Panc1 (cell line): Measurements from ENCODE around the gene CDK5RAP2. TPM values are rescaled to one million over a fixed set of nuclear protein-coding genes. Genes with fewer than 3 reads are reported as not detected.

Experiments
- ATAC-seq: fragments of 200-7000 bp; cut with Tn5 transposase; 2 replicates; pipeline ENCODE4 v1.9.1; 2020; ENCODE audit warnings: mild to moderate bottlenecking, moderate library complexity
- BruUV-seq: library from RNA; stranded (reverse); fragments of 400-500 nt; replicated peaks from 2 replicates; lab custom pipeline; 2021; lab: Mats Ljungman, UMichigan
- CTCF ChIA-PET: fragments of 300-600 bp; sonication (Branson Sonifier 250); formaldehyde crosslinking; loops from one replicate; lab custom pipeline; 2022; ENCODE audit warnings: antibody characterized with exemption; lab: Charles Lee
- POLR2A ChIA-PET: fragments of 300-600 bp; sonication (Branson Sonifier 250); formaldehyde crosslinking; loops from one replicate; lab custom pipeline; 2022; ENCODE audit warnings: antibody characterized with exemption; lab: Charles Lee
- DNase-seq: peaks from one replicate; pipeline ENCODE4 v3.0.0-alpha.2; 2010; ENCODE audit warnings: low read depth, low spot score
- H3K27ac ChIP-seq: 2 replicates; pipeline ENCODE4 v1.5.1; 2011; ENCODE audit warnings: mild to moderate bottlenecking, low read length, inconsistent platforms
- H3K27me3 ChIP-seq: fragments of 200-500 bp; sonication (Bioruptor generic); 2 replicates; pipeline ENCODE4 v1.6.0; 2014; ENCODE audit warnings: low read length, inconsistent platforms; ENCODE audit not compliant: control insufficient read depth, insufficient read depth
- H3K36me3 ChIP-seq: fragments of 200-500 bp; sonication (Bioruptor generic); 2 replicates; pipeline ENCODE4 v1.5.1; 2014; ENCODE audit warnings: inconsistent platforms, mild to moderate bottlenecking, low read length, moderate library complexity; ENCODE audit not compliant: control insufficient read depth, insufficient read depth
- H3K4me1 ChIP-seq: 2 replicates; pipeline ENCODE4 v1.5.1; 2011; ENCODE audit warnings: inconsistent platforms, mild to moderate bottlenecking, low read length, moderate library complexity; ENCODE audit not compliant: control insufficient read depth, insufficient read depth
- H3K4me3 ChIP-seq, 2 experiments: 2 replicates each; pipeline ENCODE4 v1.5.1; 2011 to 2012; ENCODE audit warnings: low read depth in 2 of 2, low read length in 2 of 2, mild to moderate bottlenecking in 2 of 2, inconsistent platforms in 1 of 2, moderate library complexity in 1 of 2
- H3K9me3 ChIP-seq: fragments of 200-500 bp; sonication (Bioruptor generic); 2 replicates; pipeline ENCODE4 v1.5.1; 2014; ENCODE audit warnings: low read depth, mild to moderate bottlenecking, inconsistent platforms, low read length, moderate library complexity; ENCODE audit not compliant: control insufficient read depth, insufficient read depth
- CTCF ChIP-seq: fragments of 450-650 bp; IDR thresholded peaks from 2 replicates; pipeline ENCODE4 v1.5.1; 2017; ENCODE audit warnings: mild to moderate bottlenecking
- POLR2AphosphoS5 ChIP-seq: IDR thresholded peaks from 2 replicates; pipeline ENCODE4 v1.6.1; 2012; ENCODE audit warnings: mild to moderate bottlenecking, low read depth, low read length, moderate library complexity
- REST ChIP-seq, 2 experiments: IDR thresholded peaks; 2 replicates each; pipeline ENCODE4 v1.6.1; 2011 to 2012; ENCODE audit warnings: low read depth in 2 of 2, control low read depth in 1 of 2, low read length in 1 of 2, mild to moderate bottlenecking in 1 of 2, moderate library complexity in 1 of 2; ENCODE audit not compliant: insufficient read depth in 1 of 2
- SIN3A ChIP-seq: IDR thresholded peaks from 2 replicates; pipeline ENCODE4 v1.6.1; 2012; ENCODE audit warnings: low read depth, mild to moderate bottlenecking, low read length, moderate library complexity, borderline replicate concordance; ENCODE audit not compliant: insufficient read depth
- TCF7L2 ChIP-seq: IDR thresholded peaks from 2 replicates; pipeline ENCODE4 v1.6.1; 2011; ENCODE audit warnings: mild to moderate bottlenecking, low read depth, low read length, inconsistent platforms
- in situ Hi-C: cut with HindIII; loops from 2 replicates; pipeline ENCODE4 v1.10.0; 2016; ENCODE audit warnings: low sequenced_read_pairs, low pct_unique_long_range_greater_than_20kb
- intact Hi-C: fragments of 100-400 bp; cut with micrococcal nuclease; formaldehyde crosslinking; loops from one replicate; pipeline ENCODE4 v1.10.0; 2022; ENCODE audit not compliant: unreplicated experiment
- total RNA-seq: library from RNA; stranded (reverse); gene quantifications from one replicate; pipeline ENCODE4 v1.2.1, GENCODE V29; 2021; ENCODE audit not compliant: unreplicated experiment

Gene CDK5RAP2
- total RNA-seq, 1 experiment from 2014 or later, result 47.7 TPM

- DNase-seq (no peak), ATAC-seq (no peak)
- intact Hi-C loops, result no loop called here
- Histone ChIP-seq H3K4me3 (no peak overlapping the region), H3K4me1 (no peaks in the 10 kb centered on the region), H3K9me3 (no peaks in the 10 kb centered on the region), H3K36me3 (peaks cover 8% of the 10 kb centered on the region), H3K27ac (no peak overlapping the region), H3K27me3 (no peaks in the 10 kb centered on the region)
- in situ Hi-C loops, result no loop called here
- ChIA-PET CTCF (no interaction called here), POLR2A (no interaction called here)
- no TSS peak for BruUV-seq
- TF ChIP-seq CTCF, result no peak
Measured at GRCh38 chr9:120541921-120542320, 38.0 kb downstream of the CDK5RAP2 start.

- no peaks in the 10 kb centered on the region for H3K9me3 ChIP-seq
- H3K36me3 ChIP-seq, result peaks cover 8% of the 10 kb centered on the region
- DNase-seq, result no peak
- no peak for TF ChIP-seq POLR2AphosphoS5
- TF ChIP-seq SIN3A, result no peak
- TF ChIP-seq TCF7L2, result no peak
- TF ChIP-seq REST (IDR thresholded peaks at IDR 0.05; ENCODE audit: insufficient read depth in 1 of 2, low read depth in 2 of 2, low read length in 1 of 2), result no peak
- TF ChIP-seq CTCF, result no peak
- CTCF ChIA-PET, result no interaction called here
- in situ Hi-C loops, result no loop called here
- ATAC-seq, result no peak
- H3K4me1 ChIP-seq, result no peaks in the 10 kb centered on the region
- POLR2A ChIA-PET, result no interaction called here
- no peak overlapping the region for H3K27ac ChIP-seq
- no peaks in the 10 kb centered on the region for H3K27me3 ChIP-seq
- intact Hi-C loops, result no loop called here
- BruUV-seq, result no TSS peak
- H3K4me3 ChIP-seq, result no peak overlapping the region
Measured at GRCh38 chr9:120539951-120540350, 40.0 kb downstream of the CDK5RAP2 start.

- TF ChIP-seq CTCF (no peak), SIN3A (no peak), REST (IDR thresholded peaks at IDR 0.05; ENCODE audit: insufficient read depth in 1 of 2, low read depth in 2 of 2, low read length in 1 of 2) (no peak), TCF7L2 (no peak), POLR2AphosphoS5 (no peak)
- peaks cover 8% of the 10 kb centered on the region for H3K36me3 ChIP-seq
- no peaks in the 10 kb centered on the region for H3K4me1 ChIP-seq
- BruUV-seq, result no TSS peak
- no peaks in the 10 kb centered on the region for H3K9me3 ChIP-seq
- ChIA-PET POLR2A (no interaction called here), CTCF (no interaction called here)
- DNase-seq, result no peak
- H3K4me3 ChIP-seq, result no peak overlapping the region
- H3K27me3 ChIP-seq, result no peaks in the 10 kb centered on the region
- intact Hi-C loops, result no loop called here
- H3K27ac ChIP-seq, result no peak overlapping the region
- in situ Hi-C loops, result no loop called here
- no peak for ATAC-seq
Measured at GRCh38 chr9:120538339-120538738, 41.6 kb downstream of the CDK5RAP2 start.
